ENCODE data around the gene TCTN1.

The TCTN1 gene

GRCh38 chr12:110684312-110684836 lies 70.4 kb downstream of the TCTN1 start:
- DNase-seq, result no peak

- no peak for DNase-seq
Observed at GRCh38 chr12:110686294-110686903, 72.5 kb downstream of the TCTN1 start.

GRCh38 chr12:110687396-110688169 lies 73.7 kb downstream of the TCTN1 start:
- DNase-seq, result peak; percentile 24

GRCh38 chr12:110688446-110689280 lies 74.7 kb downstream of the TCTN1 start, which contains the start of gene HVCN1:
HVCN1 (minus strand) TSS chr12:110689115; CDS start chr12:110683245, 5,870 bp downstream.
- DNase-seq, result peak; percentile 44

DNA sequence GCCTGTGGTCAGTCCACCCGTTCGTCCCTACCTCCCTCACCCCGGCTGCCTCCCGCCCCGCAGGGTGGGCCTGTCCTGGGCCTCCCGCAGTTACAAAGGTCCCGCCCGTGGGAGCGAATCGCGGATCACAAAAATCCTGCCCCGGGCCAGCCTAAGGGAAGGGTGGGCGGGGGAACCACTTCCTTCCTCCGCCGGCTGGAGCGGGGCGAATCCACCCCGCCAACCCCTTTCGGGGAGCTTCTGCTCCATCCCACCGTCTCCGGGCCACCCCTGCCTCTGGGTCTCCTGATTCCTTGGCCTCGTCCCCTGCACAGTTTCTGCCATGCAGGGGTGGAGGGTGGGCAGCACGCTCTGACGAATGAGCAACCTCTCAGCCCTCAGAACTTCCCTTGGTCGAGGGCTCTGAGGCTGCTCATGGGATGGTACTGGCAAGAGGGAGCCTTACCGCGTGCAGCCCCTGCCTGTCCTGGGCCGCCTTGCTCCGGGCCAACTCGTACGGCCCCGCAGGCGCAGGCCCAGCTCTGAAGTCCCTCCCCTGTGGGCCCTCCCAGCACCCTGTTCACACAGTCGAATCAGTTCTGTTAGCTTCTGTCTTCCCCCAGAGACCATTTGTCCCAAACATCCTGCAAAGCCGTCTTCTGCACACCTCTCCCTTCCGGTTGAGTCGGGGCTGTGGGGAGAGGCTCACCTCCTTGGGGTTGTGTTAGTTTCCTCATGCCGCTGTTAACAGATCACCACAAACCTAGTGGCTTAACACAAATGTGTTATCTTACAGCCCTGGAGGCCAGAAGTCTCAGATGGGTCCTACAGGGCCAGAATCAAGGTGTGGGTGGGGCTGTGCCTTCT lies 75.6 kb downstream of the TCTN1 start:
- DNase-seq, result peak; percentile 63

DNA sequence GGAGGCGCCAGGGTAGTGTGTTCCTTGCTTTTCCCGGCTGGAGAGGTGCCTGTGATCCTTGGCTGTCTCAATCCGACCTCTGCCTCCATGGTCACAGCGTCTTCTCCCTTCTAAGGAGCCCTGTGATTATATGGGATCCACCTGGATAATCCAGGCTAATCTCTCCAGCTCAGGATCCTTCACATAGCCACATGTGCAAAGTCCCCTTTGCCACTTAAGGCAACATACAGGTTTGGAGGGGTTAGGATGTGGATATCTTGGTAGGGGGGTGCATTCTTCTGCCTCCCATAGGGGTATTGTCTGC lies 76.2 kb downstream of the TCTN1 start:
- DNase-seq, result no peak

DNA sequence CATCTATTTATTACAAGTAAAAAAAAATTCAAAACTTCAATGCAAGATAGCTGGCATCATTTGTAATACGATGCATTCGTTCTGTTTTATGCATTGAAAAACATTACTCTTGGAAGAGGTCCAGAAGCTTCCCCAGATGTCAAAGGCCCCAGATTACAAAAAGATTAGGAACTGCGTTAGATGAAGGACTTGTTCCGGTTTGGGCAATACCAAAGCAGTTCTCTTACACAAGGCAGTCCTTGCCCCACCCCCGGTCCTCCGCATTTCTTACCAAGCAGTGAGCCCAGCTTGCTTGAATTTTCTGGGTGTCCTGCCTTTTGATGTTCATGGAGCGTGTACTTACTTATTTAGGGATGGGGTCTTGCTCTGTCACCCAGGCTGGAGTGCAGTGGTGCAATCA lies 79.8 kb downstream of the TCTN1 start:
- no peak for DNase-seq

DNA sequence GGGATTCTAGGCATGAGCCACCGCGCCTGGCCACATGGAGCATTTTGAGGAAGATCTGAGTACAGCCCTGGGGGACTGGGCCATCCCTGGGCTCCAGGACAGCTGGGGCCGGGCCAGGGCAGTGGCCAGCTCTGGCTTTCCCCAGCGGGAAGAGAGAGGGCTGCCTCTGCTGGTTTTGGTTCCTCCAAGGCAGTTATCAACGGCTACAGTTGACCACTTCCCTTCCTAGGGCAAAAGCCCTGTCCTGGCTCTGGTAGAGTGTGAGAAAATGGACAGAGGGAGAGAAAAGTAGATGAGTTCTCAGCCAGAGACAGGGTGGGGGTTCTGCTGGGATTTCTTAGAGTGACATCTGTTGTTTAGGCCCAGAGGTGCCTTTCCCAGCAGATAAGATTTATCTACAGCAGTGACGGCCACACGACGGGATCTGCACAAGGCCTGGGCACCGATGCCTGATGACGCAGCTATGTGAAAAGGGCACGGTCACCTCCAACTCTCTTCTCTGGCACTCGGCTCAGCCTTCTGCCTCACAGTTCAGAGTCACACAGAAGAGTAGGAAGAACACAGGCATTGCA lies 80.5 kb downstream of the TCTN1 start:
- DNase-seq, result no peak

GRCh38 chr12:110696283-110696682 lies 82.4 kb downstream of the TCTN1 start:
- DNase-seq, result no peak

GRCh38 chr12:110697236-110697635 lies 83.3 kb downstream of the TCTN1 start:
- no peak for DNase-seq

DNA sequence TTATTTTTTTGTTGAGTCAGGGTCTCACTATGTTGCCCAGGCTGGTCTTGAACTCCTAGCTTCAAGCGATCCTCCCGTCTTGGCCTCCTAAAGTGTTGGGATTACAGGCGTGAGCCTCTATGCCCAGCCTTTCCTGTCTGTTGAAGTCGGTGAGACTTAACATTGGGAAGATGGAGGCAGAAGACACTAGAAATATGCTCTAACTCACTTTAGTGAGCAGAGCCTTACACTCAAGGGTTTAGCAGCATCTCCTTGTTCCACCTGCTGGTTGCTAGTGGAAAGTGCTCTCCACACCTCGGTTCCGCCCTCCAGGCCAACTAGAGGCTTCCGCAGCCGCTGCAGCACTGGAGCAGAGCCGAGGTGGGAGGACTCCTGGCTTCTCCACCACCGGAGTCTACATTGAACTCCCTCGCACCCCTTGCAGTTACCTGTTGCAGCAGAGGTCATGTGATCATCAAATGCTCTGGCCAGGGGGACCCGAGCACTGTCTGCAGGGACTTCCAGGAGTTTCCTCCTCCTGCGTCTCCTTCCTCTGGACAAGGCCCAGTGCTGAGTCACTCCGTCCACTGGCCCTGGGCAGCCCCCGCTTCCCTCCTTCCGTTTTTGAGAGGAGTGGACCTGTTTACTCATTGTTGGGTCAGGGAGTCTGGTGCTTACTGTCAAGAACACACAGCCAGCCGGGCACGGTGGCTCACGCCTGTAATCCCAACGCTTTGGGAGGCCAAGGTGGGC lies 84.4 kb downstream of the TCTN1 start:
- peak; percentile 30 for DNase-seq
